ENCODE data around the gene PLGRKT. TPM values are rescaled to one million over a fixed set of nuclear protein-coding genes. Genes with fewer than 3 reads are reported as not detected.
A peak's percentile ranks its signal among the peaks of the same experiment; 100 is the strongest.

Gene PLGRKT
- total and polyA plus RNA-seq, 2 donors (not counting 3 experiments of a cell fraction or from before 2014, with no cell fraction given) = 3.8 to 21.2 TPM

GRCh38 chr9:5480919-5481318 is 43.2 kb upstream of the PLGRKT start:
- H3K9me3 ChIP-seq (replicated peaks; ENCODE audit: control insufficient read depth, insufficient read depth, low read length) = no peaks in the 10 kb centered on the region
- intact Hi-C loops (cut with micrococcal nuclease) = no loop called here
- TF ChIP-seq EZH2 (IDR thresholded peaks at IDR 0.05; ENCODE audit: borderline replicate concordance, low read depth, low read length, severe bottlenecking) (no peak), JUN (IDR thresholded peaks at IDR 0.05; ENCODE audit: borderline replicate concordance, insufficient read depth, insufficient read length, low read depth) (no peak), POLR2A (IDR thresholded peaks at IDR 0.05; ENCODE audit: low read depth, low read length) (no peak), CTCF (IDR thresholded peaks at IDR 0.05; ENCODE audit: extremely low read depth in 1 of 2, insufficient read depth in 1 of 2, low read depth in 1 of 2, low read length in 2 of 2) (no peak), FOS (IDR thresholded peaks at IDR 0.05; ENCODE audit: borderline replicate concordance, insufficient read depth, low read length) (no peak), MAX (IDR thresholded peaks at IDR 0.05; ENCODE audit: insufficient read depth, insufficient read length) (no peak), POLR2AphosphoS5 (IDR thresholded peaks at IDR 0.05; ENCODE audit: insufficient read depth, low read depth, low read length) (no peak), GATA2 (IDR thresholded peaks at IDR 0.05; ENCODE audit: insufficient read depth, insufficient read length, low read depth, low read length) (no peak), MYC (IDR thresholded peaks at IDR 0.05; ENCODE audit: low read depth, low read length) (no peak)
- BruUV-seq (replicated peaks) = no TSS peak
- no peaks in the 10 kb centered on the region for H3K9me1 ChIP-seq (replicated peaks; ENCODE audit: control insufficient read depth, extremely low read depth, insufficient read depth, low read length)
- DNase-seq (ENCODE audit: low read depth, low spot score) = no peak
- no peaks in the 10 kb centered on the region for H3K27me3 ChIP-seq (ENCODE audit: control insufficient read depth in 2 of 2, insufficient read depth in 2 of 2, low read length in 2 of 2)
- H4K20me1 ChIP-seq (replicated peaks; ENCODE audit: control insufficient read depth, extremely low read depth, insufficient read depth, low read length) = no peaks in the 10 kb centered on the region
- H3K36me3 ChIP-seq (ENCODE audit: control insufficient read depth in 2 of 2, extremely low read depth in 1 of 2, insufficient read depth in 2 of 2, low read length in 2 of 2) = no peaks in the 10 kb centered on the region
- H3K27ac ChIP-seq (ENCODE audit: insufficient read depth, low read depth, low read length) = no peak overlapping the region
- H3K79me2 ChIP-seq (ENCODE audit: control insufficient read depth, insufficient read depth, low read length) = no peaks in the 10 kb centered on the region
- POLR2A ChIA-PET = no interaction called here
- no peak overlapping the region for H3K9ac ChIP-seq (replicated peaks; ENCODE audit: extremely low read depth, insufficient read depth, low read length)
- H3K4me3 ChIP-seq (replicated peaks in 1 of 3; ENCODE audit: insufficient read depth in 1 of 3, low read depth in 1 of 3, low read length in 3 of 3) = no peak overlapping the region
- no peaks in the 10 kb centered on the region for H3K4me1 ChIP-seq (ENCODE audit: control insufficient read depth, extremely low read depth, insufficient read depth, low read length)
- H2AFZ ChIP-seq (ENCODE audit: low read depth, low read length) = no peak overlapping the region
- FAIRE-seq = peak; percentile 4
- dilution Hi-C loops (cut with MboI; ENCODE audit: extremely low pct_ligation_motif_present, low sequenced_read_pairs) = no loop called here
- CTCF ChIA-PET = interaction anchor here (1.1 kb wide), 1 partner anchor 9 kb away, joined by 5 read pairs; no protein-coding TSS in a partner anchor
- H3K4me2 ChIP-seq (ENCODE audit: insufficient read depth, low read length) = no peak overlapping the region

All from endothelial cell of umbilical vein (primary cell).